HL-60 (cell line): ENCODE results near the gene SPDYE6.
"Not testable (repeated sequence)": the region's sequence is repeated elsewhere in the genome, so short reads cannot be mapped to it uniquely, and the experiment has no call there.

Source experiments
- DNase-seq, 2 experiments: peaks; one replicate each; pipeline ENCODE4 v3.0.0-alpha.2; 2010 to 2020; ENCODE audit warnings: low read depth in 1 of 2, low spot score in 1 of 2
- H3K27ac ChIP-seq: fragments of 250-450 bp; sonication (Bioruptor Pico); replicated peaks from 2 replicates; pipeline ENCODE4 v1.5.1; 2020; ENCODE audit warnings: mild to moderate bottlenecking, moderate library complexity
- H3K27me3 ChIP-seq: fragments of 250-450 bp; sonication (Bioruptor Pico); 2 replicates; pipeline ENCODE4 v1.5.1; 2021; ENCODE audit warnings: mild to moderate bottlenecking, moderate library complexity; ENCODE audit not compliant: insufficient read depth, poor library complexity, severe bottlenecking
- H3K4me3 ChIP-seq: replicated peaks from 2 replicates; pipeline ENCODE4 v1.5.1; 2011; ENCODE audit warnings: mild to moderate bottlenecking, control low read depth, low read length; ENCODE audit not compliant: insufficient read depth
- GABPA ChIP-seq: IDR thresholded peaks from 2 replicates; pipeline ENCODE4 v1.6.1; 2012; ENCODE audit warnings: low read depth
- POLR2AphosphoS5 ChIP-seq: IDR thresholded peaks from 2 replicates; pipeline ENCODE4 v1.6.1; 2012; ENCODE audit warnings: low read depth
- SPI1 ChIP-seq: IDR thresholded peaks from 2 replicates; pipeline ENCODE4 v1.6.1; 2012; ENCODE audit warnings: low read depth, mild to moderate bottlenecking, borderline replicate concordance
- TF ChIP-seq, protein P1 (sequence below): IDR thresholded peaks from one replicate; pipeline ENCODE4 v1.5.1; 2011; ENCODE audit warnings: low read length, control low read depth, inconsistent platforms; ENCODE audit not compliant: insufficient read depth
- TF ChIP-seq, protein P2 (sequence below): IDR thresholded peaks from 2 replicates; pipeline ENCODE4 v1.6.1; 2012; ENCODE audit warnings: low read depth; ENCODE audit not compliant: insufficient replicate concordance

SPDYE6 gene

DNA sequence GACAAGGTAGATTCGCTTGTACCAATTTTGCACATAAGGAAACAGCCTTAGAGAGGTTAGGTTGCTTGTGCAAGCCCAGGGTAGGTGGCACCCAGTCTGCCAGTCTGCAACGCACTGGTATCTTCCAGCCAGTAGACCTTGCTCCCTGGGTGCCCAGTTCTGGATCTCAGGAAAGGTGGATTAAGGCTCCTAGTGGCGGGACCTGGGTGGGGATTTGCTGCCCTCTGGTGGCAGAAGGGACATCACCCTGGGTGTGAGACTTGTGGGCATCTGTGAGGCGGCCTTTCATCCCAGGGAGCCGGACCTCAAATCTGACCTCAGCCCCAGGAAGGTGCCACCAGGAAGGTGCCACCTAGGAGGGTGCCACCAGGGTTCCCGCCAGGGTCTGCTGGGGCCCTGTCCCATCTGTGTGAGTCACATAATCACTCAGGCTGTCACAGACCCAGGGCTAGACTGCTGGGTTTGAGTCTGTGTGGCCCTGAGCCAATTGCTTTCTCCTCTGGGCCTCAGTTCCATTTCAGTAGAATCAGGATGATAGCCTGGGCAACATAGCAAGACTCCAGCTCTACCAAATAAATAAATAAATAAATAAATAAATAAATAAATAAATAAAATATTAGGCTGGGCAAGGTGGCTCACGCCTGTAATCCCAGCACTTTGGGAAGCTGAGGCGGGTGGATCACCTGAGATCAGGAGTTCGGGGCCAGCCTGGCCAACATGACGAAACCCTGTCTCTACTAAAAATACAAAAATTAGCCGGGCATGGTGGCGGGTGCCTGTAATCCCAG, 34.6 kb upstream of the SPDYE6 start:
- TF ChIP-seq, protein P1, sequence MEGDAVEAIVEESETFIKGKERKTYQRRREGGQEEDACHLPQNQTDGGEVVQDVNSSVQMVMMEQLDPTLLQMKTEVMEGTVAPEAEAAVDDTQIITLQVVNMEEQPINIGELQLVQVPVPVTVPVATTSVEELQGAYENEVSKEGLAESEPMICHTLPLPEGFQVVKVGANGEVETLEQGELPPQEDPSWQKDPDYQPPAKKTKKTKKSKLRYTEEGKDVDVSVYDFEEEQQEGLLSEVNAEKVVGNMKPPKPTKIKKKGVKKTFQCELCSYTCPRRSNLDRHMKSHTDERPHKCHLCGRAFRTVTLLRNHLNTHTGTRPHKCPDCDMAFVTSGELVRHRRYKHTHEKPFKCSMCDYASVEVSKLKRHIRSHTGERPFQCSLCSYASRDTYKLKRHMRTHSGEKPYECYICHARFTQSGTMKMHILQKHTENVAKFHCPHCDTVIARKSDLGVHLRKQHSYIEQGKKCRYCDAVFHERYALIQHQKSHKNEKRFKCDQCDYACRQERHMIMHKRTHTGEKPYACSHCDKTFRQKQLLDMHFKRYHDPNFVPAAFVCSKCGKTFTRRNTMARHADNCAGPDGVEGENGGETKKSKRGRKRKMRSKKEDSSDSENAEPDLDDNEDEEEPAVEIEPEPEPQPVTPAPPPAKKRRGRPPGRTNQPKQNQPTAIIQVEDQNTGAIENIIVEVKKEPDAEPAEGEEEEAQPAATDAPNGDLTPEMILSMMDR, result peak; percentile 92
- no peak for TF ChIP-seq GABPA
- no peak overlapping the region for H3K27ac ChIP-seq
- H3K4me3 ChIP-seq, result no peak overlapping the region
- DNase-seq, result peak; percentile 54 to 70
- no peaks in the 10 kb centered on the region for H3K27me3 ChIP-seq

DNA sequence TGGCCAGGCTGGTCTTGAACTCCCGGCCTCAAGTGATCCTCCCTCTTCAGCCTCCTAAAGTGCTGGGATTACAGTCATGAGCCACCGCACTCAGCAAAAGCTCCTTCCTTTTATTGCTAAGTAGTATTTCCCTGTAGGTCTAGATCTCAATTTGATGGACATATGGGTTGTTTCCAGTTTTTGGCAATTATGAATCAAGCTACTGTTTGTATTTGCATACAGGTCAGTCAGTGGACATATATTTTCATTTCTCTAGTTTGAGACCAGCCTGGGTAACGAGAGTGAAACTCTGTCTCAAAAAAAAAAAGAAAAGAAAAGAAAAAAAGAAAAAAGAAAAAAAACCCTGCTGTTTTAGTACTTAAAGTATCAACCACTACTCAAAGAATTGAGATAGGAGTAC, 33.6 kb upstream of the SPDYE6 start:
- Histone ChIP-seq H3K4me3 (no peak overlapping the region), H3K27me3 (no peaks in the 10 kb centered on the region), H3K27ac (no peak overlapping the region)
- no peak for DNase-seq
- TF ChIP-seq, protein P2, sequence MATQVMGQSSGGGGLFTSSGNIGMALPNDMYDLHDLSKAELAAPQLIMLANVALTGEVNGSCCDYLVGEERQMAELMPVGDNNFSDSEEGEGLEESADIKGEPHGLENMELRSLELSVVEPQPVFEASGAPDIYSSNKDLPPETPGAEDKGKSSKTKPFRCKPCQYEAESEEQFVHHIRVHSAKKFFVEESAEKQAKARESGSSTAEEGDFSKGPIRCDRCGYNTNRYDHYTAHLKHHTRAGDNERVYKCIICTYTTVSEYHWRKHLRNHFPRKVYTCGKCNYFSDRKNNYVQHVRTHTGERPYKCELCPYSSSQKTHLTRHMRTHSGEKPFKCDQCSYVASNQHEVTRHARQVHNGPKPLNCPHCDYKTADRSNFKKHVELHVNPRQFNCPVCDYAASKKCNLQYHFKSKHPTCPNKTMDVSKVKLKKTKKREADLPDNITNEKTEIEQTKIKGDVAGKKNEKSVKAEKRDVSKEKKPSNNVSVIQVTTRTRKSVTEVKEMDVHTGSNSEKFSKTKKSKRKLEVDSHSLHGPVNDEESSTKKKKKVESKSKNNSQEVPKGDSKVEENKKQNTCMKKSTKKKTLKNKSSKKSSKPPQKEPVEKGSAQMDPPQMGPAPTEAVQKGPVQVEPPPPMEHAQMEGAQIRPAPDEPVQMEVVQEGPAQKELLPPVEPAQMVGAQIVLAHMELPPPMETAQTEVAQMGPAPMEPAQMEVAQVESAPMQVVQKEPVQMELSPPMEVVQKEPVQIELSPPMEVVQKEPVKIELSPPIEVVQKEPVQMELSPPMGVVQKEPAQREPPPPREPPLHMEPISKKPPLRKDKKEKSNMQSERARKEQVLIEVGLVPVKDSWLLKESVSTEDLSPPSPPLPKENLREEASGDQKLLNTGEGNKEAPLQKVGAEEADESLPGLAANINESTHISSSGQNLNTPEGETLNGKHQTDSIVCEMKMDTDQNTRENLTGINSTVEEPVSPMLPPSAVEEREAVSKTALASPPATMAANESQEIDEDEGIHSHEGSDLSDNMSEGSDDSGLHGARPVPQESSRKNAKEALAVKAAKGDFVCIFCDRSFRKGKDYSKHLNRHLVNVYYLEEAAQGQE, result no peak
- TF ChIP-seq SPI1 (no peak), POLR2AphosphoS5 (no peak), GABPA (no peak)
- TF ChIP-seq, protein P1, result no peak

DNA sequence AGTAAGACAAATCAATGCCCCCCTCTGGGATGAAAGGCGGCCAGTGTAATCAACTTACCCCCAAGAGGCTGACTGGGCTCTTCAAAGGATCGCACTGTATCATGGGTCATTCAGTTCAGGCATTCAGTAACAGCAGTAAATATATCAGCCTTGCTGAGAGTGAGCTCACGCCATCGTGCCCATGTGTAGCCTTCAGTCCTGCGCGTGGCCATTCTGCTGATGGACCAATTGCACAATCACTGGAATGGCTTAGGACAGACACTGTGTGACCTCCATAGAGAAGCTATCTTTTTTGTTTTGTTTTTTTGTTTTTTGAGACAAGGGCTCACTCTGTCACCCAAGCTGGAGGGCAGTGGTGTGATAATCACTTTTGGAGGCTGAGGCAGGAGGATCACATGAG, 30.8 kb upstream of the SPDYE6 start:
- no peak for DNase-seq
- Histone ChIP-seq H3K27ac (no peak overlapping the region), H3K4me3 (no peak overlapping the region), H3K27me3 (no peaks in the 10 kb centered on the region)
- no peak for TF ChIP-seq SPI1

DNA sequence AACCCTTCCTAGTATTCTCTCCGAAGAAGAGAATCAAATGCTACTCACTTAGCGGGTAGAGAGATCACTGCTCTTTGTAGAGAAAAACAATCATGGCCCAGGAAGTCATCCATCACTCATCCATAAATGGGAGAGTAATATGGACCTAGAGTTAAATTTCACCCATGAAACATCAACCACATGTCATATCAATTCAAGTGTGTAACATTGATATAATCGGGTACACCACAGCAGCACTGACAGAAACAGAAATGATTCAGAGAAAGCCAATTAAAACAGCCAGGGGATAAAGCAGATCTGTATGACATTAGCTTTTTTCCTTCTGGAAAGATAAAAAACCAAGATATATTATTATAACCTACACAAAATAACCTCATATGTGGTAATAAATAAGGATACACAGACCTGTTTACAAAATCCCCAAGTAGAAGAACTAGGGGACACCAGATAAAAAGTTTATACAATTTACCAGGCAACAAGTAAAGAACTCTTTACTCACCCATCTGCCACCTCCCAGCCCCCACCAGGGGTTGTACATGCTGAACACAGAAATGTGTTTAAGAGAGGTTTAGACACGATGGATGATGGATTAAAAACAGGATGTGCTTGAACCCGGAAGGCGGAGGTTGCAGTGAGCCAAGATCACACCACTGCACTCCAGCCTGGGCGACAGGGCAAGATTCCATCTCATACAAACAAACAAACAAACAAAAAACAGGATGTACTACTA, 25.6 kb upstream of the SPDYE6 start:
- H3K27me3 ChIP-seq, H3K4me3 ChIP-seq, H3K27ac ChIP-seq, DNase-seq: not testable (repeated sequence)

DNA sequence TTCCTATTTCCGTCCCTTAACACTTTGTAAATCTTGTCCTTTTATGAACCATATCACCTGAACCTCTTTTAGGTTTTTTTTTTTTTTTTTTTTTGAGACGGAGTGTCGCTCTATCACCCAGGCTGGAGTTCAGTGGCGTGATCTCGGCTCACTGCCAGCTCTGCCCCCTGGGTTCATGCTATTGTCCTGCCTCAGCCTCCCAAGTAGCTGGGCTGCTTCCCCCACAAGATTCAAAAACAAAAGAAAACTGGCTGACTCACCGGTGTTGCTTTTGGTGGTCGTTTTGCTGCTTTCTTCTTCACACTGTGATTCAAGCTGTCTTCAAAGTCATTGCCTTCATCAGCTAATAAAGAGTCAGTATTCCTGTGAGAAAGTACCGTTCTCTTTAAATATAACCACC, 24.6 kb upstream of the SPDYE6 start:
- H3K27ac ChIP-seq, DNase-seq, H3K4me3 ChIP-seq, H3K27me3 ChIP-seq: not testable (repeated sequence)

DNA sequence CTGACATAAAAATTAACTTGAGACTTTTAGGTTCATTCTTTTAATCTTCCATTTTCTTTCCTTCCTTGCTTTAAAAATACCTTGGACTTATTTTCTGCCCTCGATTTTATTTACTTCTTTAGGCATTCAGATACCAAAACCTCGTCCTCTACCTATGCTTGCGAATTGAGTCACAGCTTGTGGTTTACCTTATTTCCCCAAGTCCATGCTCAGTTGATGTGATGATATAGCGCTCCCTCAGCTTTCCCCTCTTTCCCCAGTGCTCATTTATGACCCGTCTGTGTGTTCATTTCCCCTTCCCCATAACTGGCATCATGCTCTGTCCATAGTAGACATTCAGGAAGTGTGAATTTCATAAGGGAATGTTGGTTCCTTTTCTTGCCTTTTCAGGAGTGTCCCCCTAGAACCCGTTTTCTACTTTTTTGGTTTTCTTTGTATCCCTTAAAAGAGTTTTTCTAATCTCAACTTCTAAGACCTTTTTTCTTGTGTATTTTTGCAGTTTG, 20.8 kb upstream of the SPDYE6 start:
- no peak overlapping the region for H3K4me3 ChIP-seq
- no peak for TF ChIP-seq POLR2AphosphoS5
- TF ChIP-seq, protein P1, result no peak
- TF ChIP-seq GABPA, result no peak
- TF ChIP-seq, protein P2, result no peak
- no peak for TF ChIP-seq SPI1
- H3K27ac ChIP-seq, result no peak overlapping the region
- H3K27me3 ChIP-seq, result no peaks in the 10 kb centered on the region
- no peak for DNase-seq

DNA sequence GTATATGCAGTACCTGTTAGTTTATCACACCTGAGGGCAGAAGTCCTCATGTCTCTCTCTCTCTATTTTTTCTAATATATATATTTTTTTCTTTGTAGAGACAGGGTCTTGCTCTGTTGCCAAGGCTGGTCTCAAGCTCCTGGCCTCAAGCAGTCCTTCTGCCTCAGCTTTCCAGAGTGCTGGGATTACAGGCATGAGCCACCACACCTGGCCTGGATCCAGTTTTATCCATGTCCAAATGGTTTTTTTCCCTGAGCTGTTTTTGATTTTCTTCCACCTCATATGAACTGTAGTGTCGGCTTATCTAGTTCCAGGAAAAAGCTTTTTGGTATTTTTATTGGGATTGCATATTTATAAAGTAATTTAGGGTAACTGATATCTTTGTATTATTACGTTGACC, 16.6 kb upstream of the SPDYE6 start:
- not testable (repeated sequence) for DNase-seq, H3K27me3 ChIP-seq, H3K27ac ChIP-seq, H3K4me3 ChIP-seq
